ENCODE measurements around the gene OR52I1.

The OR52I1 gene

DNA sequence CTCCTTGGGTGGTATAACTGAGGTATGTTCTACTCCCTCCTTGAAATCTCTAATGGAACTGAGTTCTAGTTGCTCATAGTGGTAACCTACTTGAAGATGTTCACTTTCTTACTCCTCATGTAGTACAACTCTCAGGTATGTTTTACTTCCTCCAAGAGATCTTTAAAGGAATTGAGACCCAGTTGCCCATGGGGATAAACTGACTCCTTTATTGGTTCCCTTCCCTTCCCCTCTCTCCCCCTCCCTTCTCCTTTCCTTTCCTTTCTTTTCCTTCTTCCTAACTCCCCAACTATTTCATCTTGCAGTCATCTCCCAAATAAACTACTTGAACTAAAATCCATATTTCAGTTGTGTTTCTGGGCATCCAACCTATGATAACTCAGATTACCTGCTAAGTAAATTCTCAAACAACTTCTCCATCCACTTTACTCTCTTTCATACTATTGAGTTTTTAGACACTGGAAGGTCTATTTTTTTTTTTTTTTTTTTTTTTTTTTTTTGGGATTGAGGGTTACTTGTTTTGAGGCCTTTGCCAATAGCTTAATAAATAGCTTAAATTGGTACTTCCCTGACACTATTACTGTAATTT lies 22.1 kb downstream of the OR52I1 start:
- no peak for DNase-seq

DNA sequence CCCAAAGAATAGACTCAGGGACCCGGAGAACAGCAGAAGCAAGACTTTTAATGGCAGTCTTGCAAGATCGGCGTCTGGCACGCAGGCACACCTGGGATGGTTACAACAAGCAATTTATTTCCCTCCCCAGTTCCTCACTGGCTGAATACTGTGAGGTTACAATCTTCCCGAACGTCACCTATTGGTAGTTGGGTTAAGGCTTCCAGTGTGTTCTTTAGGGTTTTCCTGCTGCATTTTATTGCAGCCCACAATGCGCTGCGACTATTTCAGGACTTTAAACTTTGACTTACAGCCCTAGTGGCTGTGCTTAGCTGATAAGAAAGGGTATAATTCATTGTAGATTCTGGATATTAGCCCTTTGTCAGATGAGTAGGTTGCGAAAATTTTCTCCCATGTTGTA lies 25.7 kb downstream of the OR52I1 start:
- DNase-seq: no peak

DNA sequence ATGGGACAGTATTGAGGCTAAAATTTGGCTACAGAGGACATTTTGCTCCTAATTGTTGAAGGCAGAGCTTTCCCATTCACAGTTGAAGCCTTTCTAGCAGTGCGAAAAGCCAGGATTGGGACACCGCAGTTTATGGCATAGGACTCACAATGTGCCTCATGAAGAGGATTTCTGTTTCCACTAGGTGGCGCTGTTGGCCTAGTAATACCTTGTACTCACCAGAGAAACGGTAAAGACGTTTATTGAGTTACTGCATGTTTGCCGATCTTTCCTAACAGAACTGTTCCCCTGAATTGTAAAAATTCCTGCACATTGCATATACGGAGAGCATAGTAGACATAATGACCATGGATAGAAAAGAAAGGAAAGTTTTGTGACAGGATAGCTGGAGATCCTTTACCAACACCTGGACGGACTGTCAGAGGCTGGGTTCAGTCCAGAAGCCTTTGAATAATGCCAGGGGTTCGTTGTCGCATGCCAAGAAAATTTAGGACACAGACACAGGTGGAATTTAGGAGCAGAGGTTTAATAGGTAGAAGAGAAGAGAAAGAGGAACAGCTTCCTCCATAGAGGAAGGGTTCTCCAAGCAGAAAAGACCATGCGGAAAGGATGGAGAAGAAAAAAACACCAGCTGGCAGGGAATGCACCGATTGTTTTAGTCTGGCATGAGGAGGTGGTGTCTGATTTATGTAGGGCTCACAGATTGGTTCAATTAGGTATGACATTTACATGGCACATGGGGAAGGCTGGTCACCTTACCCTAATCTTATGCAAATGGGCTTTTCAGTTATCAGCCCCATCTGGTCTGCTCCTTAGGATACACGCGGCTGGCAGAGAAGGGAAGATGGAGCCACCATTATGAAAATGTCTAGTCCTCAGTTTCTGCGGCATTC lies 32.6 kb downstream of the OR52I1 start:
- DNase-seq: peak; percentile 91

DNA sequence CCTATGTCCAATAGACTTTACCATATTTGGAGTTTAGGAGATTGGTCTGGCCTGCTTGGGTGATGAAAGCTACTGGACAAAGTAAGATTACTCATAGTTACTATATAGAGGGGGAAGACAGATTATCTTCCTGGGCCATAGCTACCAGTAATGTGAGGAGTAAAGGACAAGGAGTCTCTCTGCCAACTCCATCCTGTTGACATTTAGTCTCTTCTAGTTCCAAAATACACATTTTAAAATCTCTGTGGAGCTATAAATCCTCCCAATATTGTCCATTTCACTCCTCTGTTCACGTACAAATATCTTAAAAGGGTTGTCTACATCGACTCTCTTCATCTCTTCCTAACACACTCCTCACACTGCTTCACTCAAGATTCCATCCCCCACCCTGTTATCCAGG lies 42.3 kb downstream of the OR52I1 start:
- DNase-seq: no peak

DNA sequence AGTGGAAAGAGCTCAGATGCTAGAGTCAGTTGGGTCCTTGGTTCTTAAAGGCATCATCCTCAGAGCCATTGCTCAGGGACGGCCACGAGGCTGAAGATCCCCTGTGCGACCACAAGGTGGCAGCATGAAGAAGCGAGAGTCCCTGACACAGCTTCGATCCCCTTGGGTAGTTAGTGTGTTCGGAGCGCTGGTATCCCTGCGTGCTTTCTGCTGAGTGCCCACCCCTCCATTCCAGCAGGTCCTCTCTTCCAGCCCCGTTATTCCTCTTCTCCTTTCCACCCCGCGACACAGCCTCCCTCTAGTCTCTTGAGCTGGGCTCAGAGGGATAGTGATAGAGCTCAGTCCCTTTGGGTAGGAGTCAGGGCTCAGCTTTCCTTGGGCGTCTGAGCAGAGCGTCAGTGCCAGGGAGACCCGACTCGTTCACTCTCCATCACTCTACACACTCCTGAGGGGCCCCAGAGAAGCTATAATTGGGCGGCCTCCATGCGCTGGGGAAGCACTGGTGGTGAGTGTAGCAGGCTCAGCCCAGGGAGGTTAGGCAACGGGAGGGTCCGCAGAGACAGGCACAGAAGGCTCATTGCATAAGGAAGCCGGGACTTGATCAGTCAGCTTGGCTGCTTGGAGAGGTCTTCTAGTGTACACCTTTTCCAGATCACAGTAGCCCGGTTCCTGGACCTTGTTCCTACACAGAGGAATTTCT lies 43.3 kb downstream of the OR52I1 start, which contains the start of gene OR51D1:
Gene OR51D1 (plus strand): TSS at position 516 of the 700 bp plus-strand sequence. CDS start 2,314 bp downstream, outside the sequence.
- peak; percentile 88 for DNase-seq

DNA sequence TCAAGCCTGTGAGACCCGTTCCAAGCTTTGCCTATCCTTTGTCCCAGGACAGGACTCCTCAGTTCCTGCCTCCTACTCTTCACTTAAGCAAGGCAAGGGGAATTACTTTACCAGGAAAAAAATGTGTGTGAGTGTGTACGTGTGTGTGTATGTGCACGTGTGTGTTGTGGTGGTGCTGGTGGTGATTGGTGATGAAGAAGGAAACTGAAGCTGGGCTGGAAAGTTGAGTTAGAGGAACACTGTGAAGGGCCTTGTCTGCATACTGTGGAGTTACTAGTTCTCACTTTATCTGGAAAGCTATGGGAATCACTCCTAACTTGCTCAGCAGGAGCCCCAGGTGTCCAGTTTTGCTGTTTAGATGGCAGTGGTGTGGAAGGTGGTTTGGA lies 43.8 kb downstream of the OR52I1 start:
- DNase-seq: no peak

DNA sequence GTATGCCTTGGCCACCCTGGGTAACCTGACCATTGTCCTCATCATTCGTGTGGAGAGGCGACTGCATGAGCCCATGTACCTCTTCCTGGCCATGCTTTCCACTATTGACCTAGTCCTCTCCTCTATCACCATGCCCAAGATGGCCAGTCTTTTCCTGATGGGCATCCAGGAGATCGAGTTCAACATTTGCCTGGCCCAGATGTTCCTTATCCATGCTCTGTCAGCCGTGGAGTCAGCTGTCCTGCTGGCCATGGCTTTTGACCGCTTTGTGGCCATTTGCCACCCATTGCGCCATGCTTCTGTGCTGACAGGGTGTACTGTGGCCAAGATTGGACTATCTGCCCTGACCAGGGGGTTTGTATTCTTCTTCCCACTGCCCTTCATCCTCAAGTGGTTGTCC lies 46.1 kb downstream of the OR52I1 start:
- no peak for DNase-seq

DNA sequence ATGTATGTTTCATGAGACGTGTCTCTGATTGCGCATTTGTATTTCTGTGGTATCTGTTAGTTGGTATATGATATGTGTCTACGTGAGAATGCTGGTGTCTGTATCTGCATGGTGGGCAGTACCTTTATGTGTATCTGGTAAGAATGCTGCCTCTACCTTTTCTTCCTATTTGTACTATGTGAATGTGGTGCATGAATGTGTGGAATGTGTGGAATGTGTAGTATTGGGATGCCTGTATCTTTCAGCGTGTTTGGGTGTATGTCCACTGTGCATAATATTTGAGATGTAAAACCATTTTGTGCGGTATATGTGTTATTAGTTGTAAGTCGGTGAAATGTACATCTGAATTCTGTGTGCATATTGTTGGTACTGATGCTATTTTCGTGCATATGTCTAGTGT lies 47.7 kb downstream of the OR52I1 start:
- no peak for DNase-seq

DNA sequence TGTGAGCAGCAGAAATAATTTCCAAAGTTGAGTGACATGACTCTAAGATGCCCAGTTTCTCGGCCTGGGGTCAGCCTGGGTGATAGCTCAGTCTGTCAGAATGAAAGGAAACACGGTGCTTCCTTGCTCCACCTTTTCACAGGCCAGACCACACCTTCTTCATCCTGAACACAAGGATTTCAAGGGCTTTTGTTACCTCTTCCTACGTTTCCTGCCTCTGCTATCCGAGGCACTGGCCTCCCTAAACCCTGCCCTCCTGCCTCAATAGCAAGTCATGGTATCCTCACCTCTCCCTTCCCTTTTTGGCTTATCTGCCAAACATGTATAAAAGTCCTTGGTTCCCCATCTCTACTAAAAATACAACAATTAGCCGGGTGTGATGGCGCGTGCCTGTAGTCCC lies 48.2 kb downstream of the OR52I1 start:
- DNase-seq: no peak

DNA sequence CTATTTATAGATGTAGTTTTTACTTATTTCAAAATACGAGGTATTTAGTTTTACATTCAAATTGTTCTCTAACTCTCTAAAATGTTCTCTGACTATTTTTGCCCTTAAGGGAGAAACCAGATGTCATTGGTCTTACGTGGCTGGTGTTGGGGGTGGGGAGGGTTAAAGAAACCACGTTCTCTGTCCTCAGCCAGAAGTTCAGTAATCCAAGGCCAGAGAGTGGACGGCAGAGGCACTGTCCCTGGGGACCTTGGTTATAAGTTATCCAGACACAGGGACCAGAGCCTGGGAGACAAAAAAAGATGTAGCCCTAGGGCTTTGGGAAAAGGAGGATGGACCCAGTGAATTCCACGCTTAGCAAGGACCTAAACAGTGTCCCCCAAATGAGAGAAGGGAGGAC lies 49.2 kb downstream of the OR52I1 start:
- DNase-seq: no peak

DNA sequence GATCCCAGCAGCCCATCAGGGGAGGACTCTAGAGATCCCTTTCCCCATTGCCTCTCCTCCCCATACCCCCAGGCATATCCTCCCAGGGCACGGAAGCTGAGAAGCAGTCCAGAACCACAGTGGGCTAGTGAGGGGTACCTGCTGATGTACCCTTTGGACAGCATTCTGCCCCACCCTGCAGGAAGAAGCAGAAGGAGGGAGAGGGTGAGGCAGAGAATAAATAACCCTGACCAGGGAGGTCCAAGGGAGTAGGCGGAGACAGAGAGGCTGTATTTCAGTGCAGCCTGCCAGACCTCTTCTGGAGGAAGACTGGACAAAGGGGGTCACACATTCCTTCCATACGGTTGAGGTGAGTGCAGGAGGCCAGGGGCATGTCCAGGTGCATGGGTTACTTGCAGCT lies 49.8 kb downstream of the OR52I1 start, which contains the start of gene OR51E1:
Gene OR51E1 (plus strand): TSS at position 301 of the 400 bp plus-strand sequence. CDS start 8,545 bp downstream, outside the sequence.
- no peak for DNase-seq

DNA sequence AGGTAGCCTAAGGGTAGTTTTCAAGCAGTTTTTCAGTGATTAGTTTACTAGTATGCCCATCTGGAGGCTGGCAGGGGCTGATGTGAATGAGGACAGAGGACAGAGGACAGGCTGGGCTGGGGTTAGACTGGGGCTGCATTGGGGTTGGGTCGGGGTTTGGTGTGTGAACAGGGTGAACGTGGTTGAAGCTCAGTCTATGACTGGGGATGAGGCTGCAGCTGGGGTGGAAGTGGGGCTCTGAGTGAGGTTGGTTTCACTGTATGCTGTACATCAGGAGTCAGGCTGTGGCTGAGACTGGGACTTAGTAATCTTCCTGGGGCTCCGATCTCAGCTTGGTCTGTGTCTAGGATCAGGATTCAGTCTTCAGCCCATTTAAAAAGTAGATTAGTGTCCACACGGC lies 50.4 kb downstream of the OR52I1 start:
- no peak for DNase-seq
